ENCODE results near the gene IGBP1.
A peak's percentile ranks its signal among the peaks of the same experiment; 100 is the strongest.
"Not testable (repeated sequence)": the region's sequence is repeated elsewhere in the genome, so short reads cannot be mapped to it uniquely, and the experiment has no call there.

Gene IGBP1

GRCh38 chrX:70166601-70167590, 33.6 kb downstream of the IGBP1 start:
- no peak for DNase-seq (ENCODE audit: low read depth in 1 of 2, low spot score in 1 of 2)

DNA sequence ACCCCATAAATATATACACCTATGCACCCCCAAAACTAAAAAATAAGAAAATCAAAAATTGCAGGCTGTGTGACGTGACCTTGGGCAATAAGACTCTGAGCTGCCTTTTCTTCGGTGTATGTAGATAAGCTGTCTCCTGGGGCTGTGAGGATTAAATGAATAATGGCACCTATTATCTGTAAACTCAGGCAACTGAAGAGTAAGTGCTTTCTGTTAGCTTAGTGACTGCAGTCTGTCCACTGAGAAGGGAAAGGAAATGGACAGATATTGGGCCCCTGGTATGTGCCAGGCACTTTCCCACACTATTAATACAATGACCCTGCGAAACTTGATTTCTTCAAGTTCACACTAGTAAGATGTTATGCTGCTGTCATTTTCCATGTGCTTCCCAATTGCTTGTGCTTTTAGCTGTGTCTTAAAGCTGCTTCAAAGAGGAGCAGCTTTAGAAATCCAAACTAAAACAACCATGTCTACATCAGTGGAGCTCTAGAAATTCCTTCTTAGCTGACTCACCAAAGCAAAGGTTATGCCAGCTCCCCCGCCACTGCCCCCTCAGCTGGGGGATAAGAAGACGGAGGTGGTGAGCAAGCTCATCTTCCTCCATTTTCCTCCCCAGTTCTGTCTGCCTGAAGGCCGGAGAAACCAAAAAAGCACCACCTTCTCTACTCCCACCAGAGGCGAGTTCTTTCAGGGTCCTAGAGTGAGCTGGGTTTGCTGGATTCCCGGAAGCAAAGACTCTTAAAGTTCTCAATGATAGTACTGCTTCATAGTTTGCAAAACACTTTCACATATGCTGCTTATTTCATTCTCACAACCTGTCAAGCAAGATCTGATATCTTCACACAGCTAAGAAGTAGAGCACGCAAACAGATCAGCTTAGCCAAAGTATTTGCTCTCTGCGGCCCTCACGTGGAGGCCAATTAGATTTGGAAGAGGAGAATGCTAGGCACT, 35.3 kb downstream of the IGBP1 start:
- no peak for DNase-seq (ENCODE audit: low read depth in 1 of 2, low spot score in 1 of 2)

DNA sequence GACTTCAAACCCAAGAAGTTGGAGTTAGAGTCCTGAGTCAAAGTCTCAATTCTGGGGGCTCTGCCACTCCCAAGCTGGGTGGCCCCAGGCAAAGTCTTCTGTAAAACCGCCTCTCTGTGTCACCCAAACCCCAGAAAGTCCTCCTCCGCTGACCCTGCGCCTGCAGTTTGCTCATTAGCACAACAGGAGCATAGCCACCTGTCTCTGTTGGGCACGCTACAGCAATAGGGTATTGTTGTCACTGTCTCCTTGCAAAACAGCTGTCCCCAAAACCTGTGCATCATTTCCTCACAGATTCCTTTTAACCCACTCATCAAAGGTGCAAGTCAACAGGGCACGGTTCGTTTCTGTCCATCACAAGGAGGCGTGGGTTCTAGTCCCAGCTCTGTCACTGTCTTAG, 36.0 kb downstream of the IGBP1 start:
- DNase-seq (ENCODE audit: low read depth in 1 of 2, low spot score in 1 of 2) = no peak

GRCh38 chrX:70171624-70172023, 38.4 kb downstream of the IGBP1 start:
- DNase-seq (ENCODE audit: low read depth in 1 of 2, low spot score in 1 of 2) = no peak

GRCh38 chrX:70172221-70172620, 39.0 kb downstream of the IGBP1 start:
- no peak for DNase-seq (ENCODE audit: low read depth in 1 of 2, low spot score in 1 of 2)

GRCh38 chrX:70172964-70173363, 39.7 kb downstream of the IGBP1 start:
- DNase-seq (ENCODE audit: low read depth in 1 of 2, low spot score in 1 of 2) = no peak

GRCh38 chrX:70174754-70175153, 41.5 kb downstream of the IGBP1 start:
- DNase-seq (ENCODE audit: low read depth in 1 of 2, low spot score in 1 of 2) = no peak

- DNase-seq (ENCODE audit: low read depth in 1 of 2, low spot score in 1 of 2) = no peak
These were observed 42.1 kb downstream of the IGBP1 start for GRCh38 chrX:70175338-70175737.

DNA sequence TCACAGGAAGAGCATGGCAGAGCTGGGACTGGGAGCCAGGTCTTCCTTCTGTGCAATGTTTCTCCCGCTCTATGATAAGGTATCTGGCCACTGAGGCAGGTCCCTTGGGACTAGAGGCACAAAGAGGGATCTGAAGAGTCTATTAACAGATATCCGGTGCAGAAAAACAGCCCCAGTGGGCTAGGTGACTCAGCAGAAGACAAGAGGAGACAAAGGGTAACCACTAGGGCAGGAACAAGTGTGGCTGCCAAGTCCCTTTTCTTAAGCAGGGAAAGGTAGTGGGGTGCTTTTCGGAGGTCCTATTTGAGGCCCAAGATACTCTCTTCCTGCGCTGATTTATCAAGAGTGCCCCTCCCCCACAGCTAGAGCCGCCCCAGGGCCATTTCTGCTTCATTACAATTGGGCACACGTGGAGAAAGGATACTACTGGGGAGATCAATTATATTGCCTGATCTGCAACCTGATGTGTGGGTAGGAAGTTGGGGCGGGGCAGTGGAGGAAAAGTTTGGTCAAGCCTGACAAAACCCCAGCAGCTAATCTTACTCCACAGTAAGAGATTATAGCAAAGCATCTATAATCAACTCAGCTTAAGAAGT, 43.8 kb downstream of the IGBP1 start, which contains the start of gene DGAT2L6:
Gene DGAT2L6, plus strand, starts transcription at position 546 of the 596 bp plus-strand sequence. CDS start 100 bp downstream, outside the sequence.
- no peak for DNase-seq (ENCODE audit: low read depth in 1 of 2, low spot score in 1 of 2)

GRCh38 chrX:70183091-70183490, 49.8 kb downstream of the IGBP1 start:
- DNase-seq (ENCODE audit: low read depth in 1 of 2, low spot score in 1 of 2) = no peak

DNA sequence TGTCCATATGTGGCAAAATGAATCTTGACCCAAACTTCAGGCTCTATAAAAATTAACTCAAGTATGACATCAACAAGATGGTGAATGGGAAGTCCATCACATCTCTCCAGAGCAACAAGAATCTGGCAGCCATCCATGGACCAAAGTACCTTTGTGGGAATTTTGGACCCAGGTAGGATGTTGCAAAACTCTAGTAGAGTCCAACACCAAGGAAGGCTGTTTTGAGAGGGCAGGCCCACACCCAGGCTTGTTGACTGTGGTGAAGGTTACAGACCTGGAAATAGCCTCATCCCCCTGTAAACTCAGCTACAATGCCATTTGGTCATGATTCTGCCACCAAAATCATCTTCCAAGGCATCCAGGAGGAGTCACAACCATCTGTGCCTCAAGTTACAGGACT, 57.0 kb downstream of the IGBP1 start:
- no peak for DNase-seq (ENCODE audit: low read depth in 1 of 2, low spot score in 1 of 2)

DNA sequence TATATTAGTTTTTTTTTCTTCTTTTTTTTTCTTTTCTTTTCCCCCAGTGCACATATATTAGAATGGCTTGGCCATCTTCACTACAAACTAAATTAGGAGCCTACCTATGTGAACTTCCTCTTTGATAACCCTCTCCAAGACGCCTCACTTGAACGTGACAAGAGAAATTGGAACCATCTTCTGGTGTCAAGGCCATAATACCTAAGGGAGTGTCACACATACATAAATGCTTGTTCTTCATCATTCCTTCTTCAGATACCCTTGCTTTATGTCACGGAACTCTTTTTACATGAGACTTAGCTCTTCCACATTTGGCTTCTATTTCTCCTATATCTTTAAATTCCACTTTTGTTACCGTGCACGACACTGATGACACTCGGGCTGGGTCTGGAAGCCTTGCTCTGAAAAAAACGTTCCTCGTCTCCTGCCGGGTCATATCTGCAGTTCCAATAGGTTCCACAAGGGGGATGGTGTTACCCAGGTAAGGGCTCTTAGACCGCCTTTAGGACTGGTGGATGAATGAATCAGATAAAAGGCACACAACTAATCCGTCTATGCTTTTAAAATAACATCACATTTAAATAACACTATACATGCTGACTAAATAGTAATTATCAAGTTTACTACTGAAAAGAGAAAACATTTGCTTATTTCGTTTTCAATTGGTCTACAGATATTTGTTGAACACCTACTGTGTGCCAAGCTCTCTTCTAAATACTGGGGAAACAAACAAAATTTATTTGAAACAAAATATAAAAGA, 63.9 kb downstream of the IGBP1 start:
- peak; percentile 12 to 58 for DNase-seq (ENCODE audit: low read depth in 1 of 2, low spot score in 1 of 2)

DNA sequence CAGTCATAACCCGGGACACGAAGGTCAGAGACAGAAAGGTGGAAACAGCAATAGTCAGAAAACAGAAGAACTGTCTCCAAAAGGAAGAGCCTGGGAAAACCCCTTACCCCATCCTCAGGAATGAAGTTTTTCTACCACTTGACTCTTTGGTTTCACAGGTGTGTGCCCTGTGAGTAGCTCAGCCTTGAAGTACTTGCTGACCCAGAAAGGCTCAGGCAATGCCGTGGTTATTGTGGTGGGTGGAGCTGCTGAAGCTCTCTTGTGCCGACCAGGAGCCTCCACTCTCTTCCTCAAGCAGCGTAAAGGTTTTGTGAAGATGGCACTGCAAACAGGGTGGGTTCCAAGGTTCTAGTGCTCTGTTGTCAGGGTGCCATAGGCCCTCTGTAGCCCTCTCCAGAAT, 68.5 kb downstream of the IGBP1 start:
- no peak for DNase-seq (ENCODE audit: low read depth in 1 of 2, low spot score in 1 of 2)

- DNase-seq (ENCODE audit: low read depth in 1 of 2, low spot score in 1 of 2) = no peak
These were observed 75.2 kb downstream of the IGBP1 start for GRCh38 chrX:70208479-70208878.

DNA sequence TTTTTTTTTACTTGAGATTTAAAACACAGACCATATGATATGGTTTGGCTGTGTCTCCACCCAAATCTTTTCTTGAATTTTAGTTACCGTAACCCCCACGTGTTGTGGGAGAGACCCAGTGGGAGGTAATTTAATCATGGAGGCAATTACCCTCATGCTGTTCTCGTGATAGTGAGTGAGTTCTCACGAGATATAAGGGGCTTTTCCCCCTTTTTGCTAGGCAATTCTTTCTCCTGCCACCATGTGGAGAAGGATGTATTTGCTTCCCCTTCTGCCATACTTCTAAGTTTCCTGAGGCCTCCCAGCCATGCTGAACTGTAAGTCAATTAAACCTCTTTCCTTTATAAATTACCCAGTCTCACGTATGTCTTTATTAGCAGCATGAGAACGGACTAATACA, 76.3 kb downstream of the IGBP1 start:
- not testable (repeated sequence) for DNase-seq (ENCODE audit: low read depth in 1 of 2, low spot score in 1 of 2)
